ENCODE results near the gene SNX11.

SNX11 gene

GRCh38 chr17:48125829-48126531, 18.4 kb downstream of the SNX11 start:
- DNase-seq (ENCODE audit: low read depth), result no peak
- TF ChIP-seq CTCF (conservative IDR thresholded peaks at IDR 0.05; ENCODE audit: low read depth, low read length), result no peak

GRCh38 chr17:48126532-48126850, 18.9 kb downstream of the SNX11 start:
- DNase-seq (ENCODE audit: low read depth), result no peak
- no peak for TF ChIP-seq CTCF (conservative IDR thresholded peaks at IDR 0.05; ENCODE audit: low read depth, low read length)
- no peak overlapping the region for H3K4me3 ChIP-seq (ENCODE audit: low read depth, low read length)

More at GRCh38 chr17:48125829-48126531, 18.4 kb downstream of the SNX11 start:
- no peak overlapping the region for H3K4me3 ChIP-seq (ENCODE audit: low read depth, low read length)

GRCh38 chr17:48127371-48128051, 19.9 kb downstream of the SNX11 start:
- no peak for TF ChIP-seq CTCF (conservative IDR thresholded peaks at IDR 0.05; ENCODE audit: low read depth, low read length)
- H3K4me3 ChIP-seq (ENCODE audit: low read depth, low read length), result no peak overlapping the region
- no peak for DNase-seq (ENCODE audit: low read depth)

- no peak for TF ChIP-seq CTCF (conservative IDR thresholded peaks at IDR 0.05; ENCODE audit: low read depth, low read length)
- no peak for DNase-seq (ENCODE audit: low read depth)
- H3K4me3 ChIP-seq (ENCODE audit: low read depth, low read length), result no peak overlapping the region
These were observed 20.8 kb downstream of the SNX11 start for GRCh38 chr17:48128400-48128799.

- DNase-seq (ENCODE audit: low read depth), result no peak
- TF ChIP-seq CTCF (conservative IDR thresholded peaks at IDR 0.05; ENCODE audit: low read depth, low read length), result no peak
- H3K4me3 ChIP-seq (ENCODE audit: low read depth, low read length), result no peak overlapping the region
These were observed 22.4 kb downstream of the SNX11 start for GRCh38 chr17:48129981-48130380.

- H3K4me3 ChIP-seq (ENCODE audit: low read depth, low read length), result no peak overlapping the region
- DNase-seq (ENCODE audit: low read depth), result peak; percentile 80
- peak; percentile 91 for TF ChIP-seq CTCF (conservative IDR thresholded peaks at IDR 0.05; ENCODE audit: low read depth, low read length)
These were observed 23.8 kb downstream of the SNX11 start for GRCh38 chr17:48131216-48131824.

Data from choroid plexus epithelial cell (primary cell).